Measurements from ENCODE around the gene CLPSL1.

GRCh38 chr6:35790683-35791082 is 9.9 kb downstream of the CLPSL1 start:
- no peak for TF ChIP-seq POLR2AphosphoS5 (IDR thresholded peaks at IDR 0.05)
- TF ChIP-seq CTCF (IDR thresholded peaks at IDR 0.05): no peak
- TF ChIP-seq POLR2A (IDR thresholded peaks at IDR 0.05): no peak
